Lower lobe of right lung (tissue), 2 donors: ENCODE data around the gene RNF224. TPM values are rescaled to one million over a fixed set of nuclear protein-coding genes. Genes with fewer than 3 reads are reported as not detected.
A peak's percentile ranks its signal among the peaks of the same experiment; 100 is the strongest.

Source experiments
- ATAC-seq, 2 donors: fragments of 200-7000 bp; cut with Tn5 transposase; one replicate each; pipeline ENCODE4 v1.9.1; 2020 to 2022; ENCODE audit warnings: mild to moderate bottlenecking in 2 of 2, moderate library complexity in 2 of 2
- DNase-seq: peaks from one replicate; pipeline ENCODE4 v3.0.0-alpha.2; 2020
- H3K27ac ChIP-seq: fragments of 200-600 bp; one replicate; pipeline ENCODE4 v1.8.0; 2022
- H3K27me3 ChIP-seq: fragments of 200-600 bp; one replicate; pipeline ENCODE4 v1.8.0; 2022; ENCODE audit warnings: low read depth
- H3K36me3 ChIP-seq: fragments of 200-600 bp; one replicate; pipeline ENCODE4 v1.8.0; 2022; ENCODE audit warnings: mild to moderate bottlenecking
- H3K4me1 ChIP-seq: fragments of 200-600 bp; one replicate; pipeline ENCODE4 v1.8.0; 2022
- H3K4me3 ChIP-seq: fragments of 200-600 bp; one replicate; pipeline ENCODE4 v1.8.0; 2022; ENCODE audit warnings: mild to moderate bottlenecking
- H3K9me3 ChIP-seq: fragments of 200-600 bp; one replicate; pipeline ENCODE4 v1.8.0; 2022
- intact Hi-C: fragments of 100-400 bp; cut with DNase I; formaldehyde crosslinking; loops from one replicate; pipeline ENCODE4 v1.11.0; 2022
- total RNA-seq: library from RNA; stranded (reverse); fragmentation: NEBNext Ultra II Directional; extraction: Animal tissue kit (Norgen Biotek cat#: 25700); gene quantifications from one replicate; pipeline ENCODE4 v1.2.1, GENCODE V29; 2021
- TF ChIP-seq, protein P1 (sequence below): fragments of 200-600 bp; IDR thresholded peaks from one replicate; pipeline ENCODE4 v1.8.0; 2022; ENCODE audit warnings: antibody characterized with exemption, mild to moderate bottlenecking
- donor health status: DM: no; HTN: yes; CAD: no; lungs with severe emphysema.

RNF224 gene
- total RNA-seq, 1 donor from 2014 or later: 0.21 TPM

- TF ChIP-seq, protein P1, sequence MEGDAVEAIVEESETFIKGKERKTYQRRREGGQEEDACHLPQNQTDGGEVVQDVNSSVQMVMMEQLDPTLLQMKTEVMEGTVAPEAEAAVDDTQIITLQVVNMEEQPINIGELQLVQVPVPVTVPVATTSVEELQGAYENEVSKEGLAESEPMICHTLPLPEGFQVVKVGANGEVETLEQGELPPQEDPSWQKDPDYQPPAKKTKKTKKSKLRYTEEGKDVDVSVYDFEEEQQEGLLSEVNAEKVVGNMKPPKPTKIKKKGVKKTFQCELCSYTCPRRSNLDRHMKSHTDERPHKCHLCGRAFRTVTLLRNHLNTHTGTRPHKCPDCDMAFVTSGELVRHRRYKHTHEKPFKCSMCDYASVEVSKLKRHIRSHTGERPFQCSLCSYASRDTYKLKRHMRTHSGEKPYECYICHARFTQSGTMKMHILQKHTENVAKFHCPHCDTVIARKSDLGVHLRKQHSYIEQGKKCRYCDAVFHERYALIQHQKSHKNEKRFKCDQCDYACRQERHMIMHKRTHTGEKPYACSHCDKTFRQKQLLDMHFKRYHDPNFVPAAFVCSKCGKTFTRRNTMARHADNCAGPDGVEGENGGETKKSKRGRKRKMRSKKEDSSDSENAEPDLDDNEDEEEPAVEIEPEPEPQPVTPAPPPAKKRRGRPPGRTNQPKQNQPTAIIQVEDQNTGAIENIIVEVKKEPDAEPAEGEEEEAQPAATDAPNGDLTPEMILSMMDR: no peak
- intact Hi-C loops: no loop called here
- H3K9me3 ChIP-seq: no peaks in the 10 kb centered on the region
- DNase-seq: no peak
- H3K27ac ChIP-seq: peak overlapping the region; percentile 76
- peaks cover 21% of the 10 kb centered on the region for H3K36me3 ChIP-seq
- ATAC-seq: peak in 1 of 2 donors; percentile 1
- H3K4me1 ChIP-seq: peaks cover 23% of the 10 kb centered on the region
- peak overlapping the region; percentile 100 for H3K4me3 ChIP-seq
- H3K27me3 ChIP-seq: no peaks in the 10 kb centered on the region
These were observed 26.7 kb downstream of the RNF224 start for GRCh38 chr9:137253717-137254623.

DNA sequence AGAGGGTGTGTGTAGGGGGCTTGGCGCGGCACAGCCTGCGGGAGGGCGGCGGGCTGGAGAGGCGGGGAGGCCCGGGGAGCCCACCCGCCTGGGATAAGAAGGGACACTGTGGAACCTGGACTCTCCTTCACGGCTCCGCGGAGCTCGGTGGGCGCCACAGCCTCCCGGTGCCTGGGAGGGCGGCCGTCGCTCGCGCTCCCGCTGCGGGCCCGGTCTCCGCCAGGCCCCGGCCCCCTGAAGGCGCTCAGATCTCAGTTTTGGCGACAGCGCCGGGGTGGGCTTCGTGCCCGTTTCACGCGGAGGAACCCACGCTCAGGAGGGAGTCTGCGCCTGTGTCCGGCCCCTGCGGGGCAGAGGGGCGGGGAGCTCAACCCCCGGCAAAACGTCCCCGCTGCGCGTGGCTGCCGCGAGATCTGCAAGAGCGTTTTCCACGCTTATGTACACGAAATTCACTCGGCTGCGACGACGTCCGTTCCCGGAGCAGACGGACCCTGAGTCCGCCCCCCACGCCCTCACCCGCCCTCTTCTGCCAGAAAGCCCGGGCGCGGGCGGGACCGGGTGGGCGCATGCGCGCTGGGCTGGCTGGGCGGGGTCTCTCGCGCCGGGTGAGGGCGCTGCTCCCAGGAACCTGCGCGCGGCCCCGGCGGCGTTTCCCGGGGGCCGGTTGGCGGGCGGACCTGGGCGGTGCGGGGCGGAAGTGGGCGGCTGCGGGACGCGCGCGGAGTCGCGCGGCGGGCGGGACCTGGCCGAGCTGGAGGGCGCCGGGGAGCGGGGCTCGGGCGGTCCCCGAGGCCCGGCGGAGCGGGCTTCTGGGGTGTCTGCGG is 27.5 kb downstream of the RNF224 start, which contains the start of gene NELFB:
TSS of gene NELFB (plus strand) at position 704 of the 824 bp plus-strand sequence.
- TF ChIP-seq, protein P1: no peak
- Histone ChIP-seq H3K27ac (peak within 1 kb of the TSS; percentile 83), H3K9me3 (no peaks in the 10 kb centered on the region), H3K4me3 (peak within 1 kb of the TSS; percentile 100), H3K36me3 (peaks cover 30% of the 10 kb centered on the region), H3K27me3 (no peaks in the 10 kb centered on the region), H3K4me1 (peaks cover 23% of the 10 kb centered on the region)
- intact Hi-C loops: no loop called here
- ATAC-seq (peak; percentile 94 to 96), DNase-seq (peak; percentile 94)

- peak; percentile 79 for DNase-seq
- ATAC-seq: peak; percentile 41 to 58
- Histone ChIP-seq H3K4me1 (peaks cover 23% of the 10 kb centered on the region), H3K9me3 (no peaks in the 10 kb centered on the region), H3K4me3 (peak overlapping the region; percentile 100), H3K27ac (peak overlapping the region; percentile 83), H3K27me3 (no peaks in the 10 kb centered on the region), H3K36me3 (peaks cover 30% of the 10 kb centered on the region)
- TF ChIP-seq, protein P1: no peak
- intact Hi-C loops: no loop called here
These were observed 28.3 kb downstream of the RNF224 start for GRCh38 chr9:137255448-137256114.

DNA sequence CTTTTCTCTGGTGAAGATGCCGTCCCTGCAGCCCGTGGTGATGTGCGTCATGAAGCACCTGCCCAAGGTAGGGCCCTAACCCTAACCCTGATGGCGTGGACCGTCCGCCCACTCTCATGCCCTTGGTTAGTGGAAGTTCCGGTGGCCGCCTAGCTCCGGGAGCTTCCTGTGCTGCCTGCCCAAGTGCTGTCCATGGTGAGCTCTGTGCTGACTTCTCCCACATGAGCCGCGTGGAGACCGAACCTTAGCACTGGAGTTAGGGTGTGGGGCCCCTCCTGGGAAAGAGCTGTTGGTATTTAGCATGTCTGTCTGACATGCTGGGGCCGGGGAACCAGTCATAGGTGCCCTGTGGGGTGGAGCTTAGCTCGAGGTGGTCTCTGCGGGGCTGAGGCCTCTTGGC is 29.1 kb downstream of the RNF224 start:
- Histone ChIP-seq H3K4me3 (peak overlapping the region; percentile 100), H3K36me3 (peaks cover 30% of the 10 kb centered on the region), H3K27ac (no peak overlapping the region), H3K4me1 (peaks cover 23% of the 10 kb centered on the region), H3K27me3 (no peaks in the 10 kb centered on the region), H3K9me3 (no peaks in the 10 kb centered on the region)
- no peak for ATAC-seq
- DNase-seq: no peak
- intact Hi-C loops: no loop called here
- TF ChIP-seq, protein P1: no peak

GRCh38 chr9:137256856-137257255 is 29.6 kb downstream of the RNF224 start:
- Histone ChIP-seq H3K9me3 (no peaks in the 10 kb centered on the region), H3K36me3 (peaks cover 30% of the 10 kb centered on the region), H3K27ac (no peak overlapping the region), H3K4me1 (peaks cover 23% of the 10 kb centered on the region), H3K4me3 (peak overlapping the region; percentile 100), H3K27me3 (no peaks in the 10 kb centered on the region)
- DNase-seq (no peak), ATAC-seq (no peak)
- intact Hi-C loops: no loop called here
- TF ChIP-seq, protein P1: no peak
